ENCODE measurements around the gene PNPLA8.
A peak's percentile ranks its signal among the peaks of the same experiment; 100 is the strongest.
"Not testable (repeated sequence)": the region's sequence is repeated elsewhere in the genome, so short reads cannot be mapped to it uniquely, and the experiment has no call there.

The PNPLA8 gene

DNA sequence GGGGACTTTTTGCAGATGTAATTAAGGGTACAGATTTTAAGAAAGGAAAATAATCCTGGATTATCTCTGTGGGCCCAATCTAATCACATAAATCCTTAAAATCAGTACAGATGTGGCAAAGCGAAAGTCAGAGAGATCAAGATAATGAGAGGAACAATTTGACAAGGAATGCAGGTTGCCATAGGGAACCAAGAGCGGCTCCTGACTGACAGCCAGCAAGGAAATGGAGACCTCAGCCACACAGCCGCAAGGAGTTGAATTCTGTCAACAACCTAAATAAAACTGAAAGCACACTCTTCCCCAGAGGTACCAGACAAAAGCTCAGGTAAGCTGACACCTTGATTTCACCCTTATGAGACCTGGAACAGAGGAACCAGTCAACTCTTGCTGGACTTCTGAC lies 3.4 kb upstream of the PNPLA8 start:
- DNase-seq (ENCODE audit: low read depth): no peak

DNA sequence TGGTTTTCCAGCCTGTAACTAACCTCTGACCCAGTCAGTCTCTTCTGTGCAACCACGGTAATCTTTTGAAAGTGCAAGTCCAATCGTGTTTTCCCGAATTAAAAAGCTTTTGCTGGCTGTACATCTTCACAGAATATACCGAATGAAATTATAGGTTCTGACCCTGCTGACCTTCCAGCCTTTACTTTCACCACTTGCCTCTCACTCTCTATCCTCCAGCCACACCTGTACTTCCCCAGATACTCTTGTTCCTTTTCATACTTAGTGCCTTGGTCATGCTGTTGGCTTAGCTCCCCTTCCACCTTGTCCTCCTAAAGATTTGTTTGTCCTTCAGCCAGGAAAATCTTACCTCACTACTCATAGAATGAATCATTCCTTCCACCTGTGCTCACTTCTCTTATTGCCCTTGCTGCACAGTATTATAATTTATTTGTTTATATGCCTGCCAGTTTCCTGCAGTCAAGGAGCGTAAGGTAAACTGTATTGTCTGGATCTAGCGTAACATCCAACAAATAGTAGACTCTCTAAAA lies 2.3 kb upstream of the PNPLA8 start:
- no peak for DNase-seq (ENCODE audit: low read depth)

DNA sequence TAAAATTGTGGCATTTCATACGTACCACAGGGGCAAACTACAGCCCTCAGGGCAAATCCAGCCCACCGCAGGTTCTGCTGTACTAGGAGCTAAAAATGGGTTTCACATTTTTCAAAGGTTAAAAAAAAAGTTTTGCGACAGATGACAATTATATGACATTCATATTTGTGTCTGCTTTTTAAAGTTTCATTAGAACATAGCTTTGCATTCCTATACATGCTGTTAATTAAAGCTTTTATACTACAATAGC lies 758 bp upstream of the PNPLA8 start:
- DNase-seq (ENCODE audit: low read depth): no peak

DNA sequence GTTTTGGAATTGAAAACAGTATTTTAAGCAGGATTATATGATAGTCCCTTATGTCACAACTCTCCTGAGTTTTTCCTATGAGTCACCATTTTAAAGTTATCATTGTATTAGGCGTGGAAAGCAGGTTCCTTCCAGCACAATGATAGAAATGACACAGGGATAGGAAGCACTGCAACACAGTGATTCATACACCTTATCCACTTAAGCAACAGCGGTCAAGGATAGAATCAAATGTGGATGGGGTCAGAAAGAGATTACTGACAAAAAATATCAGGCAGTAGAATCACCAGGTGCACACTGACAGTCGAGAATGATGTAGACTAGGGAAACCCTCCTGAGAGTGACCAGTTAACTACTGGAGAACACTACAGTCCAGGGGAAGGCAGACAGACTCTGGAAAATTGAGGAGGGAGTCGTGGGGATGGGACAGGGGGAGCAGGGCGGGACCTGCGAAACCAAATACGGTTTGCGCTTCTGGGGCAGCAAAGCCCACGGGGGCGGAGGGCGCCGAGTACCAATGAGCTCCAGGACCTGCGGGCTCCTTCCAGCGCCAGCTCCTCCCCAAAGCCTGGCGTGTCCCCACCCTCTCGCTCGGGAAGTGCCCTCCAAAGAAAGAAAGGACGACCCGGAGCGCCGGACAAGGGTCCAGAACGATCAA lies 479 bp downstream of the PNPLA8 start:
- DNase-seq (ENCODE audit: low read depth): peak; percentile 23

DNA sequence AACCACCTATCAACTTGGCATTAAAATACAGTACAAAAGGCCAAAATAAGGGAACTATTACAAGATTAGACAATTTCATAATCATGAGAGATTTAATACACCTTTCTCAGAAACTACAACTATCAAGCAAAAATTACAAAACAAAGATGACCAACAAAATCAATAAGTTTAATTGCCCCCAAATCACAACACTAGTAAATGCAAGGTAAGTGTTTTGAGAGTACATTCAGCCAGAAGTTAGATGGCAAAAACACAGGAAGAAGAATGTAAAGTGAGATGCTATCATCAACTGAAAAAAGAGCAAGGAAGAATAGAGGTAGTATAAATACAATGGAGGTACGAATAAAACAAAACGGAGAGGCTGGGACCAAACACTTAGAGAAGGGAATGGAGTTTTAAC lies 3.2 kb downstream of the PNPLA8 start:
- no peak for DNase-seq (ENCODE audit: low read depth)

DNA sequence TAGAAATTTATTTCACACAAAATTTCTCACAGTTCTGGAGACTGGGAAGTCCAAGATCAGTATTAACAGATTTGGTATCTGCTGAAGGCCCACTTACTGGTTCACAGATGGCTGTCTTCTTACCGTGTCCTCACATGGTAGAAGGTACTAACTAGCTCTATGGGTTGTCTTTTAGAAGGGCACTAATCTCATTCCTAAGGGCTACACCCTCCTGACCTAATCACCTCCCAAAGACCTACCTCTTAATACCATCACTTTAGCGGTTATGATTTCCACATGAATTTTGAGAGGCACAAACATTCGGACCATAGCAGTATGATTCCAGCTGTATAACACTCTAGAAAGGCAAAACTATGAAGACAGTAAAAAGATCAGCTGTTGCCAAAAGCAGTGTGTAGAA lies 8.0 kb downstream of the PNPLA8 start:
- DNase-seq (ENCODE audit: low read depth): no peak

DNA sequence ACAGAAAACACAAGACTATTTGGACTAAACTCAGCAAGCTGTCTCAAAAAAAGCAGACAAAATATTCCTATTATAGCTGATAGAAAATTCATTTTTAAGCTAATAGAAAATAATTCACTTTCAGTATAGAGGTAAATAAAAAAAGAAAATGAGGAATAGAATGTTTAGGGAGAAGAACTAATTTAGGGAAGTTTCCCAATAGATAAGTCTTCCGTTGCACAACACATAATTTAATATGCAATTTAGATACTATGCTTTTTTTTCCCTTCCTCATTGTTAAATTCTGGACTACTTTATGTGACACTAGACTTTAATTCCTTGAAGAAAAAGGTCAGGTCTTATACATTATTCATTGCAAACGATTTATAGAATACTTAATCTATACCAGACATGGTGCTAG lies 10.3 kb downstream of the PNPLA8 start:
- no peak for DNase-seq (ENCODE audit: low read depth)

DNA sequence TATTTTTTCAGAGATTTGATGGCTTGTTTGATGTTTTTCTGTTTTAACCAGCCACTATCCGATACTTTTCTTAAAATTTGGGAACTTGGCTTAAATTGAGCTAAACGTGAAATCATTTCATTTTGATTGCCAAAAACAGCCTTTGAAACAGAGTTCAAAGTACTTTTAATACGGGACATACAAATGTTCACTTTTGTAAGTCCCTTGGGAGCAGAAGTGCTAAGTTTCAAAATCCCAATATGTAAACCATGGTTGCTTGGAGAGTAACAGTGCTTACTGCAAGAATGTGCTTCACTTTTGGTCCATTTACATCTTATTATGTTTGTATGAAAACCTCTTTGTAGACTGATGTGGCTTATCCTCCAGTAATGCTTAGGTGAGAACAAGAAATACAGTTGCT lies 10.9 kb downstream of the PNPLA8 start:
- no peak for DNase-seq (ENCODE audit: low read depth)

DNA sequence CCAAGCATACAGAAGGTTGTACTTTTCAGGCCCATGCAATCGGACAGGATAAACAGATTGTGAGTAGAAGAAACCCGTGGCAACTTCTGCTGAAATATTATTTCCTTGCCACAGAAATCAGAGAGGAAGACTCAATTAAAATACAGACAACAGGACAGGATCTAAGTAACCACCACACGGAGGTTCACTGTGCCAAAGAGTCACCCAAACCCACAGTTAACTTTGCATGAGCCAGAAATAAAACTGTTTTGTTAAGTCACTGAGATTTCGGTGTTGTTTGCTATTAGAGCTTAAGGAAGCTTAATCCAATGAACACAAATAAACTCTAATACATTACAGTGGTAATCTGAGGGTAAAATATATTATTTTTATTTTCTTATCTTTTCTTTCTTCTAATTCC lies 14.0 kb downstream of the PNPLA8 start:
- no peak for DNase-seq (ENCODE audit: low read depth)

DNA sequence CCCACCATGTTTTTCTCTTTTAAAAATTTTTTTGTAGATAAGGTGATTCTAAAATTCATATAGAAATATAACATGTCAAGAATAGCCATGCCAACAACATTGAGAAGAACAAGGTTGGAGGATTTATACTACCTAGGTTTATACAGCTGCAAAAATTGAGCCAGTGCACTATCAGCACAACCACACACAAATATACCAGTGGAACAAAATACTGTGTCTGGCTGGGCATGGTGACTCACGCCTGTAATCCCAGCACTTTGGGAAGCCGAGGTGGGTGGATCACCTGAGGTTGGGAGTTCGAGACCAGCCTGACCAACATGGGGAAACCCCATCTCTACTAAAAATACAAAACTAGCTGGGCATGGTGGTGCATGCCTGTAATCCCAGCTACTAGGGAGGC lies 21.4 kb downstream of the PNPLA8 start:
- DNase-seq (ENCODE audit: low read depth): not testable (repeated sequence)

DNA sequence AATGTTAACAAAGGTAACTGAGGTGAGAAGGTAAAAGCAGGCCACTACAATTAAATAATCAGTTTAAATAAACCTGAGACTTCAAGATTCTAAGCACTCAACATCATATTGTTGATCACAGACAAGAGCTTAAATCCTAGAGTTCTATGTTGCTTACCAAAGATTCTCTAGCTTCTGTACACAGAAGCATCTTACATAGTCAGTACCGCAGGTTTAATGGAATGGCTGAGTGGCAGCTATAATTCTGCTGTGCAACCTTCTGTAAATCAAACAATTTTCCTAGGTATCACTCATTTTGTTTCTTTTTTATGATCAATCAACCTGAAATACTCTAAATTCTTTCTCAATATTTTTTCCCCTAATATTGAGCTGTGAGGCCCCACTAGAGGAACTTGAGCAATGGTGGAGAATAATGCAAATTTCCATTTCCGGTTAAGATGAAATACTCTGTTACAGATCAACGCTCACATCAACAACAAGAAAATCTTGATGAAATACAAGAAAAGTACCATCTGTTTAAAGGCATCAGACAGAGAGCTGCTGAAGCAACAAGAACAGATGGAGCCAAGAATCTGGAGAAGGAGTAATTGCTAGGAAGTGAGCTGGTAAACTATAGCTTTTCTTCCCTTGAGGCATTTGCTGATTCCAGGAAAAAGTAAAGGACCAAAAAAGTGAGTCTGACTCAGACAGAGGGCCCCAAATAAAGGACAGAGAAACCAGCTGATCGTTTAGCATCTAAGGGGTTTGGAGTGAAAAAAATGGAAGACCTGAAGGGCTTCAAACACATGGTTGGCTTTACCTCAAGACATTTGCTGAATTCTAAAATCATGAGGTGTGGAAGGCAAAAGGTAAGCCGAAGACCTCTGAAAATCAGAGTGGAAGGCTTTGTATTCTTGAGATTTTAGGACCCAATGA lies 22.6 kb downstream of the PNPLA8 start:
- DNase-seq (ENCODE audit: low read depth): peak; percentile 10

DNA sequence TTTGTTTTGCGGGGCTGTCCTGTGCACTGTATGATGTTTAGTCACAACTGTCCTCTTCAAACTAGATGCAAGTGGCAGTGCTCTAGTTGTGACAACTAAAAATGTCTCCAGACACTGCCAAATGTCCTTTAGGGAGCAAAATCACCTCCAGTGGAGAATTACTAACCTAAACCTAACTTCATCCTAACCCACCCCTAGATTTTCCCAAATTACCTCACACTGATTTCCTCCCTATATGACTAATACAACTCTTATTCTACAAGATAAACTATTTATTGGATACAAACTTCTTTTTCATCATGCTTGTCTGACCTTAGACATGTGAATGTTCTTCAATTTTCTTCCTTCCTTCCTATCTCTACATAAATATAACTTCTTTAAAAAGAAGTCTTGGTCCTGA lies 26.4 kb downstream of the PNPLA8 start:
- DNase-seq (ENCODE audit: low read depth): no peak

DNA sequence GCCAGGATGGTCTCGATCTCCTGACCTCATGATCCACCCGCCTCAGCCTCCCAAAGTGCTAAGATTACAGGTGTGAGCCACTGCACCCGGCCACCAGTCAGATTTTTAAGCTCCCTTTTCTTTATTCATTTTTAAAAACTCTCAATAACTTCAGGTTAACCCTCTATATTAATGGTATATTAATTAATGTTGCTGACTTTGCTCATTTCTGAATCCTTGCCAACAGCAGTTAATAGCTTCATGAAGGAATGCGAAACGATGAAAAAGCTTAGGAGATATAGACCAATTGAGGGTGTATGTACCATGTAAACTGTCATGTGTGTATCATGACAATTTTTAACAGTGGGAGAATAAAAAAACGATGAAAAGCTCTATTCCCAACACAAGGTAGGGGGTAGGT lies 27.5 kb downstream of the PNPLA8 start:
- DNase-seq (ENCODE audit: low read depth): no peak

DNA sequence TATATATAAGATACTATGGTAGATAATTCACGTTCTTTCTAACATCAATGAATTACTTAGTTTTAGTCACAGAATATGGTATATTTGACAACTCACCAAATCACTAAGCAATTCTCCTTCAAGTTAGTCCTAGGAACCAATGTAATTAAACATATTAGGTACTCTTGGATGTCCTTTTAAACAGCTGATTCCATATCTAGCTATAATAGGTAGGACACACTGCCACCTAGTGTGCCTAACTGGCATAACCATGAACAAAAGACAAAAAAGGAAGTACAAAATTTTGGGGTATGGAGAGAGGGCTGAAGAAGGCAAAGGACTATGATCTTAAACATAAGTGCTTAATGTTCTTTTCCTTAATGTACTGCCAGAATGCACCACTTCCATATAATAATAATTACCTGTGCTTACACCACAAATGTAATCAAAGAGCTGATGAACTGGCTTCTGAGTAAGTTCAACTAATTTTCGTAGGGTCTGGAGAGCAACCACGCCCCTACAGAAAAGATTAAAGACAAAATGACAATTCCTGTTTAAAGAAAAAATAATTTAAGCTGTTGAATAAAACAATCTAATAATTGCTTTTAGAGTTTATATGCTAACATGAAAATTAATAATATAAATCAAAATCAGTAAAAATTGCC lies 28.7 kb downstream of the PNPLA8 start:
- DNase-seq (ENCODE audit: low read depth): peak; percentile 21

DNA sequence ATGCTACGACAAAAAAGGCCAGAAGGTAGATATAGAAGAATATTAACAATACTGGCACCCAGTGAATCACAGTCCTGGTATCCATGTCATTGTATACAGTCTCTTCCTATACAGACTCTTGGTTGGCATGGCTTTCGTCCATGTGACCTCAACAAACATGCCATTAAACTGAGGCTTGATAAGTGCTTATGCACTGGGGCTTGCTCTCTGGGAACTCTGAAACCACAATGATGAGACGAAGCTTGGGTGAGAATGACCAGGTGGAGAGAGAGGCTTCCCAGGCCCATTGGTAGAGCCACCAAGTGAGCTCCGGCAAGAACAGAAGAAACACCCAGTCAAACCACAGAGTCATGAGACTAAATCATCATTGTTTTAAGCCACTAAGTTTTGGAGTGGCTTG lies 33.2 kb downstream of the PNPLA8 start:
- no peak for DNase-seq (ENCODE audit: low read depth)

DNA sequence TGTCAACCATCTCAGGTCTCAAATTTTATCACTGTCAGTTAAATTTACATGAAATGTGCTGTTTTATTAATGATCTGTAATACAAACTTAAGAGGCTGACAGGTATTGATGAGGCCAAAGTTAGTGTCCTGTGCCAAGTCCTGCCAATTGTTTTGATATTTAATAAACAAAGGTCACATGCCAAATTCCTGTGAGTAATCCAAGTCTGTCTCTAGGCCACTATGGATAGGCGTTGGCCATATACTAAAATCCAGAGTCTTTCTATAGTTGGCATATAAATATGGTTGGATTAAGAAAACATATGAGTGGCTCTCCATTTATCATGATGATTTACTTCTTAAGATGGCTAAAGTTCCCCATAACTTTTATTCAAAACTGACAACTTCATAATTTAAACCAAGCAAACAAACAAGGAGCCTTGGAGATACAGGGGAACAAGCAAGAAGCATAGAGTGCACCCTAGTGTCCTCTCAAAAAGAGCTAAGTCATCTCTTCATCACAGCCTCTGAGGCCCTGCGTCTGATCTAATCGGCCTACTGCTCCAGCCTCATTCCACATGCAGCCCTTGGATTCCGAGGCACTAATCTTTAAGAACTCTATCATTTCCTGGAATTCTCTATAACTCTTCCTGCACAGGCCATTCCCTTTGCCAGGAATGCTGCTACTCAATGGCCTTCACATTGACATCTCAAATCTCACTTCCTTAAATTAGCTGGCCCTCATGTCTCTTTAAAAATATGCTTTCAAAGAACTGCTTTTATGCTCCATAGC lies 37.0 kb downstream of the PNPLA8 start:
- DNase-seq (ENCODE audit: low read depth): no peak

DNA sequence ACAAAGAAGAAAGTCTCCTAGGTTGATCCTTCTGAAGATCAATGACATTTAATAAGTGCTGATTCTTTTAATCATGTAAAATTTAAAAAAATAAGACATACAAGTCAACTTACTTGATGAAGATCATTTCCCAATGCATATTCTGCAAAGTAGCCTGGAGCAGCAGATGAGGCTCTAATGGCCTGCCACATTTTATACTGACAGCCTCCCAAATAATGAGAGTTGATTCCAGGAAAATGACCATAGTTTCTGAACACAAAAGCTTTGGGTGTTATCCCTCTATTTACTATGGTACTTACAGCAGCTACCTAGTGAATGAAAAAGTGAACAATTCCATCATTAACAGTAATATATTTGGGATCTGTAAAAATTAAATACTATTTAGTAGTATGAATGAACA lies 38.3 kb downstream of the PNPLA8 start:
- DNase-seq (ENCODE audit: low read depth): no peak

DNA sequence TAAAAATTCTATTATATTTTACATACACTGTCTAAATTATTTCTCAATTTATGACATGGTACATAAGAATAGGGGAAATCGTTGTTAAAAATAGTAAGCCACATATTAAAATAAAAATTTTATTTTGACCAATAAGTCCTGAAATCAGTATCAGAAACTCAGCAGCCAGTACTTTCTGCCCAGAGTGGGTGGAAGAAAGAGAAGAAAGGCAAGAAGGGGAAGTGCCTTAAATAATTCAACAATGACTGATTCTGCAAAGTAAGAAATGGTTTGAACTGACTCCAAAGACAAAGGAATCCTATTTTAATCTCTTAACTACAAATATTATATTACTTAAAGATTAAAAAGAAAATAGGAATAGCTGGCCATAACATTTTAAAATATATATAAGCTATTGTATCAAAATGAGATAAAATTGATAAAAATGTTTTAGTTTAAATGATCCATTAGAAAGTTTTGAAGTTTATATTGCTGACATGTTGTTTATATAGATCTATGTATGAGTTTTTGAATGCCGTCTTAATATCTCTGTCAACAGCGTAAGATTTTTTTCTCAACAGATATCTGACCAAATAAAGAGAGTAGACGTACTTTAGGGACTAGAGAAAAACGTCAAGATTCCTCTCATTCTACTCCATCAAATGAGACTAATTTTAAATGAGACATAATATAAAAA lies 39.5 kb downstream of the PNPLA8 start:
- DNase-seq (ENCODE audit: low read depth): no peak

DNA sequence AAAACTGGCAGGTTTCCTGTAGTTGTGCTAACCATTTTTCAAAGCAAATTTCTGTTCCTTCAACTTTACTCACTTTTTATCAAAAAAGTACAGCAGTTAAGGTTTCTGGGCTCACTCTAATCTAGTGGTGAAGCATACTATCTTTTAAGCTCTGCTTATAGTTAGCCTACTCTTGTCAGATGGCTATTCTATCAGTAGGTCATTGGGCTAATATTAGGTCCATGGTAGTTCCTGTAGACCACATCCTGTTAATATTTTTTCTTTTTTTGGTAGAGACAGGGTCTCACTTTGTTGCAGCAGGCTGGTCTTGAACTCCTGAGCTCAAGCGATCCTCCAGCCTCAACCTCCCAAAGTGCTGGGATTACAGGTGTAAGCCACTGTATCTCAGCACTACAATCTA lies 41.8 kb downstream of the PNPLA8 start:
- DNase-seq (ENCODE audit: low read depth): no peak

DNA sequence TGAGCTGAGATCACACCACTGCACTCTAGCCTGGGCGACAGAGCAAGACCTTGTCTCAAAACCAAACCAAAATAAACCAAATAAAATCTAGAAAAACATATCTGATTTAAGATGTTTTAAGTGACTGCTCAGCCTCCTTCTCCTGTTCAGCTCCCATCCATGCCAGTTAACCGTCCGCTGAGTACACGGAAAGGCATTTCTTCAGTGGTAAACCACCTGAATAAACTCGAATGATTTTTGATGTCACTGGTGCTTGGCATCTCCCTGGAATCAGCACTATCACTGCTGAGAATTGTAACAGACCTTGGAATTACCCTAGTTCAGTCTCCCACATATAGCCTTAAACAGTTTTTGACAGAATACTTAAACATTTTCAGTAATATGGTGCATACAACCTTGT lies 45.6 kb downstream of the PNPLA8 start:
- DNase-seq (ENCODE audit: low read depth): no peak

DNA sequence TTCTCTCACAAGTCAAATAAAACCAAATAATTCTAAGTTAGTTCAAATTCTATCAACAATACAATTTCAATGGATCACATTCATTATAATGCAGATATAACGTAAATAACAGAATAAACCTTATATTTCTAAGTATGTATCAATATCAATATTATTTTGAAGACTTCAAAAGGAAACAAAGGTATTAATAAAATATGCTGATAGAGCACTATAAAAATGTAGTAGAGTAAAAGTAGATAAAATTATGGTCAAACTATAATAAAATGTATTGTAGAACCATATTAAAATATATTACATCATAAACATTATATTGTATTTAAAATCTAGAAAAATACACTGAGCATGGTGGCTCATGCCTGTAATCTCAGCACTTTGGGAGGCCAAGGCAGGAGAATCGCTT lies 46.2 kb downstream of the PNPLA8 start:
- no peak for DNase-seq (ENCODE audit: low read depth)

DNA sequence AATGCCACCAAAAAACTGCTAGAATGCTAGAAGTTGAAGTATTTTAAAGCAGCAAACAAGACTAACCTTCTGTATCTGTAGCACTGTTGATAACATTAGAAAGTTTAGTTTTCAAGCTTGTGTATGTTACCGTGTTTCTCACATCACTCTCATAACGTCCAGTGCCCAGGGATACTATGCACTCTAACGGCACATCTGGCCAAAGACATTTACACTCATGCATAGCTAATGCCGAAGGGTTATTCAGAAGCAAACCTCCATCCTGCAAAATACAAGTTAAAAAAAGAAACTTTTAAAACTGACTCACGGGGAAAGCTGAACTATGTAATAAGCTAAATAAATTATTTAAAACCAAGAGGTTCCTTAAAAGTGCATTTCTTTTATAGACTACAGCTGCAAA lies 46.8 kb downstream of the PNPLA8 start:
- no peak for DNase-seq (ENCODE audit: low read depth)
